HT1080 (cell line): Measurements from ENCODE around the gene KCNMB4. TPM values are rescaled to one million over a fixed set of nuclear protein-coding genes. Genes with fewer than 3 reads are reported as not detected.
"Not testable (repeated sequence)": the region's sequence is repeated elsewhere in the genome, so short reads cannot be mapped to it uniquely, and the experiment has no call there.

Experiments used
- DNase-seq: peaks from one replicate; pipeline ENCODE4 v3.0.0-alpha.2; 2015; ENCODE audit warnings: low read depth
- total RNA-seq: library from RNA; depleted of rRNA; stranded (reverse); fragments of >200 nt; shearing (Covaris generic); gene quantifications from 2 replicates; pipeline ENCODE4 v1.2.3, GENCODE V29; 2014

KCNMB4 gene
- total RNA-seq, 1 experiment from 2014 or later = 1.6 TPM

DNA sequence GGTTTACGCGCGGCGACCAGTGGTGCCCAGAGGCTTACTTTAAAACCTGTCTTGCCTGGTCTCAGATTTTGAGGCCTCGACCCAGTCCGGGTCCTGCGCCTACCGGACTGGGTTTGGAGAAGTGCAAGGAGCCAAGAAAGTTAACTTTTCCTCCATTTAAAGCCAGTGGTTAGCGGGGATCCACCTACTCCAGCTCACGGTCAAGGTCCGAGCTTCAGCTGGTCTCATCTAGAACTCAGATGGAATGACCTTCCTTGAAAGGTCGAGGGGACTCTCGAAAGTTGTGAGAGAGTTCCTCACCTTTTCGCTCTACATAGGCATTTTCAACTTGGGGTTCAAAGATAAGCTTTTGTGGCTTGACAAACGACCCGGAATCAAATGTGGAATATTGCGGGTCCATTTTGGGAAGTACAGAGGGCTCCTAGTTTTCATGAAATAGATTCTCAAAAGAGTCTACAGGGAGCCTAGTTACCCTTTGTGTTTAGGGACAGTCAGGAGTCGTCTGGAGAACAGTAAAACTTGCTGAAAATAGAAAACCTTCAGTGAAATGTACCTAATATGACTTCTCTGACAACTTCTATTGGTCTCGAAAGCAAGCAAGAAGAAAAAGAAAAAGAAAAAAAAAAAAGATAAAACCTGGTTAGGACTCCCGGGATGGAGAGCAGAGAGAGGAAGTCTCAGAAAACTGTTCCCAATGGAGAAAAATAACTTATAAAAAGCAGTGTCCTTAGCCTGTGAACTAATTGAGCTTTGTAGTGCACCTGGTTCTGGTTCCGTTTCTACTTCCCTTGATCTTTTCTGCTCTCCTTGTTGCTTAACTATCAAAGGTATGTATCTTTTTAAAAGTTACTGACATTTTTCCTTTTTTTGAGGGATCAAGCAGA is 1.4 kb downstream of the KCNMB4 start:
- DNase-seq = no peak

DNA sequence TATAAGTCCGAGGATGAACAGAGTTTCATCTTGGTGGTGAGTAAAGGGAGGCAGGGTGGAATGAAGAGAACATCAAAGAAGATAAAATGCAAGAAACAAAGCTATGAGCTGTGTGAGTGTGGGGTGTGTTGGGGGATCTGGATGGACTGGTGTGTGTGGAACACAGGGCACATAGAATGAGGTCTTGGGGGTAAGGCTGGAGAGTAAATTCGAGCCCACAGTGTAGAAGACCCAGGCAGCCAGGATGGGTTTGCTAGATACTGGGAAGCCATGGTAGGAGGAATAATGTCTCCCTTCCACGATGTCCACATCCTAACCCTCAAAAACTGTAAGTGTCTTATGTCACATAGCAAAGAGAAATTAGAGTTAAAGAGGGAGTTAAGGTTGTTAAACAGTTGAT is 6.8 kb downstream of the KCNMB4 start:
- no peak for DNase-seq

DNA sequence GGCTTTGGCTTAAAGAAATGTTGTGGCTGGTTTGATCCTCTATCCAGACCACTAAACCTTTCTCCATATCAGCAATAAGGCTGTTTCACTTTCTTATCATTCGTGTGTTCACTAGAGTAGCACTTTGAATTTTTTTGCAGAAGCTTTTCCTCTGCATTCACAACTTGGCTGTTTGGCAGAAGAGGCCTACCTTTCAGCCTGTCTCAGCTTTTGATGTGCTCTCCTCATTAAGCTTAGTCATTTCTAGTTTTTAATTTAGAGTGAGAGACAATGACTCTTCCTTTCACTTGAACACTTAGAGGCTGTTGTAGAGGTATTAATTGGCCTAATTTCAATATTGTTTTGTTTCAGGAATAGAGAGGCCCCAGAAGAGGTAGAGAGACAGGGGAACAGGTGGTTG is 13.8 kb downstream of the KCNMB4 start:
- DNase-seq = no peak

DNA sequence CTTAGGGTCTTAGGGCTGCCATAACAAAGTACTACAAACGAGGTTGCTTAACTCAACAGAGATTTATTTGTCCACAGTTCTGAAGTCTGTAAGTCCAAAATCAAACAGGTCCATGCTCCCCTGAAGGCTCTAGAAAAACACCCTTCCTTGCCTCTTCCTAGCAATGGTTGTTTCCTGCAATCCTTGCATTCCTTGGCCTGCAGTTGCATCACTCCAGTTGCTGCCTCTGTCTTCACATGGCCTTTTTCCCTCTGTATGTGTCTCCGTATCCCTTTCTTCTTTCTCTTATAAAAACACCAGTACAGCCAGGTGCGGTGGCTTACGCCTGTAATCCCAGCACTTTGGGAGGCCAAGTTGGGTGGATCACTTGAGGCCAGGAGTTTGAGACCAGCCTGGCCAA is 17.4 kb downstream of the KCNMB4 start:
- DNase-seq = no peak

DNA sequence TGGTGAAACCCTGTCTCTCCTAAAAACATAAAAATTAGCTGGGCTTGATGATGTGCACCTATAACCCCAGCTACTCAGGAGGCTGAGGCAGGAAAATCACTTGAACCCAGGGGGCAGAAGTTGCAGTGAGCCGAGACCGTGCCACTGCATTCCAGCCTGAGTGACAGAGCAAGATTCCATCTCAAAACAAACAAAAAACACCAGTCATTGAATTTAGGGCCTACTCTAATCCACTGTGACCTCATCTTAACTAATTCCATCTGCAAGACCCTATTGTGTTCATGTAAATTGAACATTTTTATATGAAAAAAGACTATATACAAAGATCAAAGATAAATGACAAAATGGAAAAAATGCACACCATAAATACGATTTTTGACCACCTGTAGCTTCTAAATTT is 17.8 kb downstream of the KCNMB4 start:
- no peak for DNase-seq

- no peak for DNase-seq
Observed at GRCh38 chr12:70386771-70387170, 20.7 kb downstream of the KCNMB4 start.

GRCh38 chr12:70389678-70390077 is 23.6 kb downstream of the KCNMB4 start:
- DNase-seq = no peak

GRCh38 chr12:70392631-70393030 is 26.5 kb downstream of the KCNMB4 start:
- DNase-seq = not testable (repeated sequence)

DNA sequence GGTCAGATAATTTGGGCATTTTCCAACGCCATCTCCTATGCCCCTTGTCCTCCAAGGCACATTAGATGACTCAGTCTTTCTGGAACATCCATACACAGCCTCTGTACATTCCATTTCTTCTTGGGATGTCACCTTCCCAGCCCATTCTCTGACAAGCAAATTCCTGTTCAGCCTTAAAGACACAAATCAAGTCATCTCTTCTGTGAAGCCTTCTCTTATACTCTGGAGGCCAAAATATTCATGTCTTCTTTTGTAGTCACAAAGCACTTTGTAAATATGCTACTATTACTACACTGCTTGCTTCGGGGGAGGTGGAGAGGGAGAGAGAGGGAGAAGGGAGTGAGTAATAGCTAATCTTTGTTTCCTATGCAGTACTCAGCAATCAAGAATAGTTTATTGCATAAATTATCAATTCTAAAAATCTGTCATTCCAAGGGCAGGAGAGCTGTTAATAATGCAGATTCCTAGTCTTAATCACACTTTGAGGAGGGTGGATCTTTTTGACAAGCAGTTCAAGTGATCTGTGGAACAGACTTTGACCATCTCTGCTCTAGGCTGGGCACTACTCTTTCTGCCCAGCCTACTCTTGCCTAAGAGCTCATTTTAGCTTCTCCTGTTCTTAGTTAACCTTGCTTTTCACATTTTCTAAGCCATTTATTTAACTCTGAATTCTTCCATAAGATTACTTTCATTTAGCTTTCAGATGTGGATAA is 27.9 kb downstream of the KCNMB4 start:
- DNase-seq = peak; percentile 52

DNA sequence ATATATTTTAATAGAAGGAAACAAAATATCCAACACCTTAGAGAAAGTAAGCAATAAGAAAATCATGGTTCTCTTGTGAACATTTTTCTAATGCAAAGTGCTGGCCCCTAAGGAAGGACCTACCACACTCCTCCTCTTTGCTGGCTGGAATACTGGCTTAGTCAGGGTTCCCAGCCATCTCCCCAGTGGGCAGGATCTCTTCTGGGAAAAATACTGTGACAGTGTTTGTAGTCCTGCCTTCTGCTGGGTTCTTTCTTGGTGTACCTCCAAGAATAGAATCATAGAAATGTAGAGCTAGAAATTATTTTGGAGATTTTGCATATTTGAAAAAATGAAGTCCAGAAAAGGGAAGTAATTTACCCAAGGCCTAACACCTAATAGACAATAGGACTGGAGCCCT is 31.9 kb downstream of the KCNMB4 start:
- no peak for DNase-seq

DNA sequence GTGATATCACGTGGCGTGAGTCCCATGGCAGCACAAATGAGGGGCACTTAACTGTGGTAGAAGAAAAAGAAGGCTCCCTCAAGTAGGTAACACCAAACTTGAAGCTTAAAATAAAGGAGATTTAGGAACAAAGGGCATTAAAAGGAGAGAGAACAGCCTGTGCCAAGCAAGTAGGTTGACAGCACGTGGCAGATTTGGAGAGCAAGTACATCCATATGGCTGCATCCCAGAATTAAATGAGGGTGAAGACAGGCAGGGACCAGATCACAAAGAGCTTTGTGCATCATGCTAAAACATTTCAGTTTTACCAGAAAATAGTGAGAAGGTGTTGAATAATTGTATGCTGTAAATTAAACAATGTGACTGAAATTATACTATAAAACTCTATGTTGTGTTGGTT is 32.8 kb downstream of the KCNMB4 start:
- DNase-seq = no peak

DNA sequence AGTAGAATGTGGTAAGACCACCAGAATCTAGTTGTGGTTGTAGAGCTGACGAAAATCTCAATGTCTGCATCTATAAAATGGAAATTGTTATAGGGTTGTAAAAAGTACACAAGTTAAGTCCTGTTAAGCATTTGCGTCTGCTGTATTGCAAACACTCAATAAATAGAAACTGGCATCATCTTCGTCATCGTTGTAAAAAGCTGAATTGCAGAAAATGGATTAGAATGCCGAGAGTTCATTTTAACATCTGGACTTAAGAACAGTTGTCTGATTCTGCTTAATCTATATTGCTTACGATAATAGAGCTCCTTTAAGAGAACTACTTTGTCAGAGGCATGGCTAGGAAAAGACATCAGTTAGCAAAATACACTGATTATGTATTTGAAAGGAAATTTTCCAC is 33.2 kb downstream of the KCNMB4 start:
- no peak for DNase-seq

DNA sequence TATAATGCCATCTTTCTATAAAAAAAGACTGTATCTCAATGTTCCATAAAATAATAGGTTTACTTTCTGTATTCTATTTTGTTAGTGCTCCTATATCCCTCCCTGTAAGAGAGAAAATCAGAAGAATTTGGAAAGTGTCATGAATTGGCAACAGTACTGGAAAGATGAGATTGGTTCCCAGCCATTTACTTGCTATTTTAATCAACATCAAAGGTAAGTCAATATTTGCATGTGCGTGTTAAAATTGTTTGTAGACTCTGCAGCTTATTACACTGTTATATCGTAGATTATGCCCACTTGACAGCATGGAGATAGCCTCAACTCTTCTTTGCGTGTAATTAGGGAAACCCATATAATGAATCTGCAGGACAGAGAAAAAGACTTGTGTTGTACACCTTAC is 34.0 kb downstream of the KCNMB4 start:
- DNase-seq = no peak

- no peak for DNase-seq
Observed at GRCh38 chr12:70402597-70402996, 36.5 kb downstream of the KCNMB4 start.

DNA sequence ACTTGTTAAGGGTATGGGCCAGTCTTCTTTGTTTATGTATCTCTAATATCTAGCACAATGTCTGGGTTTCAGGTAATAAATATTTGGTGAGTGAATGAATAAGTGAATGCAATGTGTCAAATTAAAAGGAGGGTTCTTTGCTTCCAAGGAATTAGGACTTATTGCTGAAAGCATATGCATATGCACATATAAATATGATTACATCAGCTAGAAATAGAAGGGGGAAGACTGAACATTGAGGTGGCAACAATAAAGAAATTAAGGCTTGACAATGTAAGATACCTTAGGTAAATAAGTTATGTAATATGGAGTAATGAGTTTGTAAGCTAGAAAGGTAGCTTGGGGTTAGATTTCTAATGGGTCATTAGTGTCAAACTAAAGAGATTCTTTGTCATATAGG is 37.7 kb downstream of the KCNMB4 start:
- DNase-seq = no peak

GRCh38 chr12:70408004-70408790 is 42.1 kb downstream of the KCNMB4 start:
- DNase-seq = no peak

DNA sequence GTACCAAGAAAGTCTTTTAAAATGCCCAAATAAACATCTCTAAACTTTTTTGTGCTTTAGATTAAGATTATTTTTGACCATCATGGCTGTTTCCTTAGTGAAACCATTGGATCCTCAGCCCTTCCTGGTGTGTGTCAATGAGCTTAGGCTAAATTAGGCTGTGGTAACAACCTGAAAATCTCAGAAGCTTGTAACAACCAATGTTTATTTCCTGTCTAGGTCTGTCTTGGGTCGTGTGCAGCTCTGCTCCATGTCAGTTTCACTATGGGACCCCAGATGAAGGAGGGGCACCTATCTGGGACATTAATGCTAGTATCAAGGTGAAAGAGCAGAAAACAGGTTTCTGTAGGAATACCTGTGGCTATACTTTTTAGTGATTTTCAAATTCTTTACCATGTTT is 49.9 kb downstream of the KCNMB4 start:
- DNase-seq = no peak

DNA sequence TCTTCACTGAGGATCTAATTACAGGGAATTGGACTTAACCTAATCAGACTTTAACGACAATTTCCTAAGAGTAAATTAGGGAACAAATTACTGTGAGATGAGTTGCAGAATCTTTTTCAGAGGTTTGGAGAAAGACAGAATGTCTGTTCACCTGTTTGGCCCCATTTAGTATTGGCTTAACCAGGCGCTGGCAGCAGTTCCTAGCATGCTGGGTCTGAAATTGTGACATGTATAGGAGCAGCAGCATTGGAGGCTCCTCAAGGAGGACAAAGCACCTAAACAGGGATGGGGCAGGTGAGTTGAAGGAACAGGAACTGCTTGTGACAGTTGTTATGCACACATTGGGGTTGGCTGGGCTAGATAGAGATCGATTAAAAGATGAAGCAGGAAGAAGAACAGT is 51.0 kb downstream of the KCNMB4 start:
- no peak for DNase-seq

- no peak for DNase-seq
Observed at GRCh38 chr12:70418101-70418500, 52.0 kb downstream of the KCNMB4 start.

DNA sequence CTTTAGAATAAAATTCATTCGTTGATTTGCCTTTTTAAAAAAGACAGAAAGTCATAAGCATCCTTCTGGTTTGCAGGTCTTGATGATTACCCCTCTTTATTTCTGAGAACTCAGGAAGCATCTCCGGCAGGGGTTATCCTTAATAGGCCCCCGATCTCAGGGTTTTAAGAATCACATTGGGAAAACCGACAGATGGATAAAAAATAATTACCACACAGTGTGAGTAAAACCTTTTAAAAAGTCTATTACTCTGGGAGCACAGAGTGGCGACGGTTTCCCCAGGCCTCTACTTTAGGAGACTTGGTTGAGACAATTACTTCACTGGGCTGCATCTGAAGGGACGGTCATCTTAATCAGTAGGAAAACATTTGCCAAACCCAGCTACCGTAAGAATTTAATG is 56.5 kb downstream of the KCNMB4 start:
- no peak for DNase-seq

DNA sequence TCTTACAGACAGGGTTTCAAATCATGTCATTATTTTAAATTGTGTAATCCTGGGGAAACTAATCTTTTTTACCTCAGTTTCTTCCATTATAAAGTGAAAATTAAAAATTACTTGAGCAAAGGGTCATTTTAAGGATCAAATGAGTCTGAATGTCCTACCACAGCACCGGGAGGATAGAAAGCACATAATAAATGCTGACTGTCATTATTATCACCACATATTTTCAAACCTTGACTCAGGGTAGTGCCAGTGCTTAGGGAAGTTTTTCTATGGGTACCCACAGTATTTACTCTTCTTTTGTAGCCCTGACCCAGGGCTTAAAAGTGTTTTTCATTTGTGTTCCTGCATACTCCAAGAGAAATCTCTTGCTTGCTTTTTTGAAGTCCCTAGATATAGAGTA is 60.5 kb downstream of the KCNMB4 start:
- no peak for DNase-seq

DNA sequence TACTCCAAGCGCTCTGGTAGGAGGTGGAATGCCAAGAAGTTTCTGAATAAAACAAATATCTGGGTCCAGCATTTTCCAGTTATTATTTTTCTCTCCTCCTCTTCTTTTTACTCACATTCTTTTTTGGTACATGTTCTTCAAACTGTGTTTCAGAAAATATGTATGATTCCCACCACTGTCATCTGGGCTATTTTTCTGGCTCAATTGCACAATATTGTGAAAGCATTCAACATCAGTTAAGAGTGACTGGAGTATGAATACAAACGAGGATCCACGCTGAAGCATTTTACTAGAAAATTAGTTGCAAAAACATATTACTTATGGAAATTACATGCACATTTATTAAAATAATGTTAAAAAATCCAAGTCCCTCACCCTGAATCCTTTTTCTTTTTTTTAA is 61.5 kb downstream of the KCNMB4 start:
- no peak for DNase-seq
